ENCODE data around the gene APOBEC3B.

Gene APOBEC3B

DNA sequence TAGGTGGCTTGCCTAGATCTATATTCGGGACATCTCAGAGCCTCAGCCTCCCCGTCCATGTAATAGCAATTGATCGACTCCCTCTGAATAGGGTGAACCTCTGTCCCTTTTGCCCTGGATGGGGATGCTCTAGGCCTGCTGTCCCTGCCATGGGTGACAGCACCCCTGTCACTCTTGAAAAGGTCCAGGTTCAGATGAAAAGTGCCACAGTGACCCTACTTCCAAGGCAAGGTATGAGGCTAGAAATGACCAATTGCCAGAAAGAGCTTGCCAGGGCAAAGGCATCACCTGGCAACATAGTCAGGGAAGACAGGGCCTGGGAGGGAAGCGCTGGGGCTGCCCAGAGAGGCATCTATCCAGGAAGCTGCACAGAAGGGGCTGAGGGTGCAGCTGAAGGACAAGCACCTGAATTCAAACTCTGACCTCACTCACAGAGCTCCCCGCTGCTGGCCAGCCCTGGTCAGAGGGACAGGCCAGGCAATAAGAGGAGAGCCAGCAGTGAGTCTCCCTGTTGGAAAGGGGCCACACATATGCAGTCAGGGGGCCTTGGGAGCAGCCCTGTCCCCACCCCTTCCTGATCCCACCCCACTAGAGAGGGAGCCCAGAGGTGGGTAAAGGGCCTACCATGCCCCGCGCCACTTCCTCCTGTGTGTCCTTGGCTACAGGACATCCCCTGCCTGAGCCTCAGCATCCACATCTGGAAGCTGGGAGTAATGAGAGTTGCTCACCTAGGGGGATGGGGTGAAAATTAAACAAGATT, 33.8 kb upstream of the APOBEC3B start:
- Histone ChIP-seq H3K36me3 (no peaks in the 10 kb centered on the region), H3K4me3 (ENCODE audit: low read depth, low read length) (no peak overlapping the region), H3K27ac (no peak overlapping the region), H3K9me3 (ENCODE audit: severe bottlenecking) (no peaks in the 10 kb centered on the region), H3K27me3 (ENCODE audit: insufficient read depth, low read depth, severe bottlenecking) (no peaks in the 10 kb centered on the region)
- no peak for DNase-seq
- TF ChIP-seq CTCF (IDR thresholded peaks at IDR 0.05; ENCODE audit: low read depth, low read length), result no peak

GRCh38 chr22:38949889-38950405, 32.2 kb upstream of the APOBEC3B start:
- TF ChIP-seq CTCF (IDR thresholded peaks at IDR 0.05; ENCODE audit: low read depth, low read length), result no peak
- no peak overlapping the region for H3K27ac ChIP-seq
- no peaks in the 10 kb centered on the region for H3K9me3 ChIP-seq (ENCODE audit: severe bottlenecking)
- DNase-seq, result no peak
- H3K27me3 ChIP-seq (ENCODE audit: insufficient read depth, low read depth, severe bottlenecking), result no peaks in the 10 kb centered on the region
- H3K4me3 ChIP-seq (ENCODE audit: low read depth, low read length), result no peak overlapping the region
- no peaks in the 10 kb centered on the region for H3K36me3 ChIP-seq

DNA sequence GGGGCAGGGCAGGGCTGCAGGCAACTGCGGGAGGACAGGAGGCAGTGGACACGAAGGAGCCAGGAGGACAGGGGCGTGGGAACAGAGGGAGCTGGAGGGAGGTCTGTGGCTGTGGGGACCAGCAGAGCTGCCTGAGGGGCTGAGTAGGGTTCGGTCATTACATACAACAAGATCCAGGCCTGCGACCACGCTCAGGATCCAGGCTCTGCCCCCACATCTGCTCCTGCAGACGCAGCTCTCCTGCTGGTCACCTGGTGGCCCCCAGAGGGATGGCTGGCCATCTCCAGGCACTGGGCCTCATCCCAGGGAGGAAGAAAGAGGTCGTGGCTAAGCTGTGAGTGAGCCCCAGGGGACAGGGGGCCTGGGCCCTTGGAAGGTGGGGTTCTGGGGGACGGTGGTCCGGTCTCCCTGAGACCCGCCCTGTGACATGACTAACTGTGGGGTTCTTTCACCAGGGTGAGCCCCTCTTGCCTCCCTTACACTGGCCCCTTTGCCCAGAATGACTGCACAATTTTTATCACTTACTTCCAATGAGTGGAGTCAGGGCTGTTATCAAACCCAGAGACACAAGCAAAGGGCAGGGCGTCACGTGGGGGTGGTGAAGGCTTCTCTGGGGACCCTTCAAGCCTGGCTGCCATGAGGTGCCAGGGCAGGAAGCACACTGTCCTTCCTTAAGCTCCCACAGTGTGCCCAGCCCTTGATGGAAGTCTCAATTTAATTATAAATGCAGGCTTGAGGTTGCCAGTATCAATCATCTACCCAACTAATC, 31.4 kb upstream of the APOBEC3B start:
- TF ChIP-seq CTCF (IDR thresholded peaks at IDR 0.05; ENCODE audit: low read depth, low read length), result peak; percentile 26; the same call in 1 of the 2 replicates
- DNase-seq, result no peak
- Histone ChIP-seq H3K9me3 (ENCODE audit: severe bottlenecking) (no peaks in the 10 kb centered on the region), H3K27me3 (ENCODE audit: insufficient read depth, low read depth, severe bottlenecking) (no peaks in the 10 kb centered on the region), H3K27ac (no peak overlapping the region), H3K36me3 (no peaks in the 10 kb centered on the region), H3K4me3 (ENCODE audit: low read depth, low read length) (no peak overlapping the region)

- Histone ChIP-seq H3K36me3 (no peaks in the 10 kb centered on the region), H3K27me3 (ENCODE audit: insufficient read depth, low read depth, severe bottlenecking) (no peaks in the 10 kb centered on the region), H3K9me3 (ENCODE audit: severe bottlenecking) (no peaks in the 10 kb centered on the region), H3K4me3 (ENCODE audit: low read depth, low read length) (no peak overlapping the region), H3K27ac (no peak overlapping the region)
- no peak for TF ChIP-seq CTCF (IDR thresholded peaks at IDR 0.05; ENCODE audit: low read depth, low read length)
- no peak for DNase-seq
Measured at GRCh38 chr22:38951734-38952133, 30.4 kb upstream of the APOBEC3B start.

GRCh38 chr22:38952281-38952993, 29.7 kb upstream of the APOBEC3B start:
- DNase-seq, result no peak
- no peaks in the 10 kb centered on the region for H3K9me3 ChIP-seq (ENCODE audit: severe bottlenecking)
- H3K36me3 ChIP-seq, result no peaks in the 10 kb centered on the region
- H3K4me3 ChIP-seq (ENCODE audit: low read depth, low read length), result no peak overlapping the region
- no peaks in the 10 kb centered on the region for H3K27me3 ChIP-seq (ENCODE audit: insufficient read depth, low read depth, severe bottlenecking)
- no peak for TF ChIP-seq CTCF (IDR thresholded peaks at IDR 0.05; ENCODE audit: low read depth, low read length)
- H3K27ac ChIP-seq, result no peak overlapping the region
